GM12875 (cell line): Measurements from ENCODE around the gene UBE2N.
"Not testable (repeated sequence)": the region's sequence is repeated elsewhere in the genome, so short reads cannot be mapped to it uniquely, and the experiment has no call there.

ENCODE experiments used
- H3K4me3 ChIP-seq: one replicate; pipeline ENCODE4 v1.5.1; 2011; ENCODE audit warnings: low read depth, low read length, control low read depth
- TF ChIP-seq, protein P1 (sequence below): IDR thresholded peaks from 2 replicates; pipeline ENCODE4 v1.5.1; 2011; ENCODE audit warnings: low read depth, mild to moderate bottlenecking, control low read depth, inconsistent platforms, low read length, moderate library complexity, borderline replicate concordance; ENCODE audit not compliant: insufficient read depth

The UBE2N gene

DNA sequence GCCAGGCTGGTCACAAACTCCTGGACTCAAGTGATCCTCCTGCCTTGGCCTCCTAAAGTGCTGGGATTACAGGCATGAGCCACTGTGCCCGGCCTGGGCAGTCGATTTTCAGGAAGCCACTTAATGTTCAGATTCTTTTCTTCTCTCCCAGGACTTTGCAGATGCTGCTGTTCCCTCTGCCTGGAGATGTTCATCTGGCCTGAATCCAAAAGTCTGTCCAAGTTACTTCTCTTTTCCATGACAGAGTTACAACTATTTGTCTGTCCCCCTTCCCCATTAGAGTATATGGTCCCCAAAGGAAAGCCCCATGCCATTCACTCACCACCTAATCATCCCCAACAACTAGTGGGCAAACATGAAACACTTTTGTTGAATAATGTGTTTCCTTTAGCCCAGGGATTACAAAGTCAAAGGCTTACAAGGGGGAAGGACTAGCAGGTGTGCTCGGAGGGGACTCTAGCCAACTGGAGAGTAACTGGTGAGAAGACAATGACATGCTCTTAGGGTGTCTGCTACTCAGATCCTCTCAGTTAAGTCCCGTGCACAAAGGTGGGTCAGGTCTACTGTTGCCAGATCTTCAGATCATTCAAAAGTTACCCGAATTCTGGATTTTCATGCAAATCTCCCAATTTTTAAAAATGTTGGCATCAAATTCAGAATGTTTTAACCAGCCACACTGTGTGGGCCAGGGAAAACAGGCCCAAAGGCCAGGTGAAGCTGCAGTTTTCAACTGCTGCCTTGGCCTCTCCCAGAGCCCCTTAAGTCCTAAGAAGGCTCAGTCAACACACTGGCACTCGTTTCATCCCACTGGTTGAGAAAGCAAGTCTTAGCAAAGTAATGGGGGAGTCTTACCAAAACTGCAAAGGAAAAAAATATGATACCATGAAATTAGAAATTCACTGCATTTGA lies 34.4 kb downstream of the UBE2N start:
- TF ChIP-seq, protein P1, sequence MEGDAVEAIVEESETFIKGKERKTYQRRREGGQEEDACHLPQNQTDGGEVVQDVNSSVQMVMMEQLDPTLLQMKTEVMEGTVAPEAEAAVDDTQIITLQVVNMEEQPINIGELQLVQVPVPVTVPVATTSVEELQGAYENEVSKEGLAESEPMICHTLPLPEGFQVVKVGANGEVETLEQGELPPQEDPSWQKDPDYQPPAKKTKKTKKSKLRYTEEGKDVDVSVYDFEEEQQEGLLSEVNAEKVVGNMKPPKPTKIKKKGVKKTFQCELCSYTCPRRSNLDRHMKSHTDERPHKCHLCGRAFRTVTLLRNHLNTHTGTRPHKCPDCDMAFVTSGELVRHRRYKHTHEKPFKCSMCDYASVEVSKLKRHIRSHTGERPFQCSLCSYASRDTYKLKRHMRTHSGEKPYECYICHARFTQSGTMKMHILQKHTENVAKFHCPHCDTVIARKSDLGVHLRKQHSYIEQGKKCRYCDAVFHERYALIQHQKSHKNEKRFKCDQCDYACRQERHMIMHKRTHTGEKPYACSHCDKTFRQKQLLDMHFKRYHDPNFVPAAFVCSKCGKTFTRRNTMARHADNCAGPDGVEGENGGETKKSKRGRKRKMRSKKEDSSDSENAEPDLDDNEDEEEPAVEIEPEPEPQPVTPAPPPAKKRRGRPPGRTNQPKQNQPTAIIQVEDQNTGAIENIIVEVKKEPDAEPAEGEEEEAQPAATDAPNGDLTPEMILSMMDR, result no peak
- no peak overlapping the region for H3K4me3 ChIP-seq

DNA sequence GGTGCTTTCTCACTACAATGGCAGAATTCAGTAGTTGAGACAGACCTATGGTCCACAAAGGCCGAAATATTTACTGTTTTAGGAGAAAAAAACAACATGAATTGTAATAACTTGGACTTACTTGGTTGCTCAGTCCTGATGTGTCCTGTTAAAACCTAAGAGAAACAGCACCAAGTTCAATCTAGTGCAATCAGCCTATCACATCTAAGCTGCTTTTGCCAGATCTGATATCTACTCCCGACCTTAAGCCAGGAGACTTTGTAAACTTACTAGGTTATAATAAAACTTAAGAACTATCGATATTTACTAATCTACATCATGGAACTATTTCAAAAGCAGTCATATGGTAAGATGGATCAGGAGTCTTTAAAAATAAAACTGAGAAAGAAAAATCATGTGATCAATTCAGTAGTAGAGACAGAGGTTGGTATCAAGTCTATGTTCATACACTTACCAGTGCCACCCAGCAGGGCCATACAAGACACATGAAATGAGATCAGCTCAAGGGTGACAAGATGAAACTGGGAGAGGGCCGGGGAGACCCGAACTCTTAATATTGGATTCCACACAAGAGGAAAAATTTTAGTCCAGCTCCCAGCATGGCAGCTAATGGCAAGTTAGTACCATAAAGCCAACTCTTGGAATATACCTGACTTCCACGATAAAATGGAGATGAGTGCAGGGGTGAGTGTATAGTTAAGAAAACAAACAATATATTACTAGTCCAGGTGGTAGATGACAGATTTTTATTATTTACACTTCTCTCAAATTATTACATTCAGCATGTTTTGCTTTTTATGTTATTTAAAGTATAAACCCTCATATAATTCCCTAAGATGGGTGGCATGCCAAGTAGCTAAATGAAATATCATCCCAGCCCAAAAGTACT lies 36.5 kb downstream of the UBE2N start:
- TF ChIP-seq, protein P1, result no peak
- H3K4me3 ChIP-seq, result no peak overlapping the region

DNA sequence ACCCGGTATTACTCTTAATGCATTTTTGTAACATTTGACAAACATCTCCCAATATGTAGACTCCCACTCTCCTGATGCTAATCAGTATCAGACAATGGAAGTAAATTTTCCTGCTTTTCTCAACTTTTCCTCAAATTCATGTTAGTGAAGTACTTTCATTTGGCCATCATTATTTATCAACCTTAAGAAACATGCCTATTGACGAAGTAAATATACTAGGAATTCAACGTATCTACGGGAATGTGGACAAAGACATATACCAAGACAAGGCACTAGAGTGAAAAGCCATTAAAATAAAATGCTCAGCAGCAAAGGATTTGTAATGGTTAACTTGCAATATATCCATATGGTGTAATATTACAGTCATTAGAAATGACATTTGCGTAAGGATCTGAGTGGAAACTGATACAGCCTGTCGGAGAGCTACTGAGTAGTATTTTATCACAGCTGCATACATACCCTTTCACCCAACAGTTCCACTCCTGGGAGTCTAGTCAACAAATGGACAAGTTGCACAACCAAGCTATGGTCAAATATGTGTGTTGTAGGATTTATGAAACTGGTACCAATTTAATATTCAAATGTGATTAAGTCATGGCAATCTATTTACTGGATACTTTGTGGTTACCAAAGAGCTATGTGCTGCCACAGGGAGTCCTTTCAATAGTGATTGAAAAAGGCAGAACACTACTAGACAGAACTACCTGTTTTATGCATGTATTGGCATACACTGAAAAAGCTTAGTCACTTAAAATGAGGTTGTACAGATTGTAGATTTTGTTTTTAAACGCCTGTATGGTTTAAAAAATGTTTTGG lies 37.6 kb downstream of the UBE2N start:
- no peak overlapping the region for H3K4me3 ChIP-seq
- TF ChIP-seq, protein P1, result no peak

DNA sequence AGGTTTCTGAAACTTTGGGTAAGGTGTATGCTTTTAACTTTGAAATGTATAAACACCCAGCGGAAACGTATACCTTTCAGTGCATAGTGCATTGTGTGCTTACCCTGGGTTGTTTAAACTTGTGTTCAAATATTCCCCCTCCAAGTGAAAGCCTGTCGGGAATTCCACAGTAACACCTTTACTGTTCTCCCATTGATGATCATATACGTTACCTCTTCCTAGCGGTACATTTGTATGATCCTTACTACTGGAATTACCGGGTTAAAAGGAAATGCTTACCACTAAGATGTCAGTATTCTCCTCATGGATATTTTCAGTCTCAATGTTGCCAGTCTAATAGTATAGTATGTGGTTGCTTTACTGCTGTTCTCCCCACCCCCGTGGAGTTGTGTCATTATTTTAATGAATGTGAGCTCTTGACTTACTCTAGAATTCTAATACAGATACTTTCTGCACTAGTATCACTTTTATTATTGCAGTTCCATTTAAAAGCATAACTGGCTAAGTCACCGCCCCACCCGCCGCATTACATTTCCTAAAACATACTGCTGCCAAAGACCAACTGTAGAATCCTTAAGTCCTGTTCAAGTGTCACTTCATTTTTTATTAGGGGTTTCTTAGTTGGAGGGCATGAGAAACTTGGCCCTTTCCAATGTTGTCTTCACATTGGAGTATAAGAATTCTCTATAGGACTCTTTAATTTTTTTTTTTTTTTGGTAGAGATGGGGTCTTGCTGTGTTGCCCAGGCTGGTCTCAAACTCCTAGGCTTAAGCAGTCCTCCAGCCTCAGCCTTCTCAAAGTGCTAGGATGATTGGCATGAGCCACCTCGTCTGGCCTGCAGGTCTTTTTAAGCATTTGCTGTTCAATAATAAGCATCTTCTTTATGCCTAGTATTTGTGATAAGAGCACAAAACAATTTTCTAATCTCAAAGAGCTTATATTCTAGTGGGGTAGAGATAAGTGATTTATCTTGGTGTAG lies 39.1 kb downstream of the UBE2N start:
- no peak overlapping the region for H3K4me3 ChIP-seq
- TF ChIP-seq, protein P1, result no peak

DNA sequence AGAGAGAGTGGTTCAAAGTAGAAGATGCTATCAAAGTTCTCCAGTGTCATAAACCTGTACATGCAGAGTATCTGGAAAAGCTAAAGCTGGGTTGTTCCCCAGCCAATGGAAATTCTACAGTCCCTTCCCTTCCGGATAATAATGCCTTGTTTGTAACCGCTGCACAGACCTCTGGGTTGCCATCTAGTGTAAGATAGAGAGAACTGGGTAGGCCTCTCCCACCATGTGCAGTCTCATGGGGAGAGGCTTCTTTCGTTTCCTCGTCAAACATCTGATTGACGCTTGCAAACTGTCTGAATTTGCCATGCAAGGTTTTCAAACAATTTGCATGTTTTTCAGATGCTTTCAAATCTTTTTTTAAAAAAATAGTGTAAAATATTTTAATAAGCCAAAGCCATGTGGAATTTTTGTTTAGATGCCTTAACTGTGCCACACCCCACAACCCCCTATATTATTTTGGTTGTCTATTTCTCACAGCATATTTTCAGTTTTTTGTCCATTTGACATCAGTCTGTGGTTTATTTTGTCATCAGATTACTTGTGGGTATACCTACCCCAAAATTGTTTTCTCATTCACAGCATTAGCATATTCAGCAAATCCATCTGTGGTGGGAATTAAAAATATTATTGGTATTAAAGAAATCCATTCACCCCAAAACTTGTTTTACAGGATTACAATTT lies 42.4 kb downstream of the UBE2N start:
- not testable (repeated sequence) for H3K4me3 ChIP-seq

DNA sequence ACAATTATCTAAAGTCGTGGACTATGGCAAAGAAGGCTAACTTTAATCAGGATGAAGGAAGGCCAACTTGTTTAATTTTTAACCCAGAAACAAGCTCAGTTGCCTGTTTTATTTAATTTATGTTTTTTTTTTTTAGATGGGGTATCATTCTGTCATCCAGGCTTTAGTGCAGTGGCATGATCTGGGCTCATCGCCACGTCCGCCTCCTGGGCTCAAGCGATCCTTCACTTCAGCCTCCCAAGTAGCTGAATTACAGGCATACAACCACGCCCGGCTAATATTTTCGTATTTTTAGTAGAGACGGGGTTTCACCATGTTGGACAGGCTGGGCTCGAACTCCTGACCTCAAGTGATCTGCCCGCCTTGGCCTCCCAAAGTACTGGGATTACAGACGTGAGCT lies 44.3 kb downstream of the UBE2N start:
- H3K4me3 ChIP-seq, result no peak overlapping the region
- TF ChIP-seq, protein P1, result no peak
